Osteocyte (in vitro differentiated cells): ENCODE data around the gene BPIFB4. TPM values are rescaled to one million over a fixed set of nuclear protein-coding genes. Genes with fewer than 3 reads are reported as not detected.

Experiments
- DNase-seq: peaks from one replicate; pipeline ENCODE4 v3.0.0; 2021; ENCODE audit warnings: mixed read lengths; ENCODE audit not compliant: unreplicated experiment; ENCODE audit errors: extremely low spot score
- H3K27ac Mint-ChIP-seq: one replicate; pipeline ENCODE4 v1.8.0; 2021; ENCODE audit warnings: mild to moderate bottlenecking, mixed read lengths; ENCODE audit not compliant: unreplicated experiment
- H3K27me3 Mint-ChIP-seq: one replicate; pipeline ENCODE4 v1.8.0; 2021; ENCODE audit warnings: mixed read lengths; ENCODE audit not compliant: unreplicated experiment
- H3K36me3 Mint-ChIP-seq: one replicate; pipeline ENCODE4 v1.8.0; 2021; ENCODE audit warnings: mixed read lengths; ENCODE audit not compliant: unreplicated experiment
- H3K4me1 Mint-ChIP-seq: one replicate; pipeline ENCODE4 v1.8.0; 2021; ENCODE audit warnings: mixed read lengths; ENCODE audit not compliant: unreplicated experiment
- H3K4me3 Mint-ChIP-seq: one replicate; pipeline ENCODE4 v1.8.0; 2021; ENCODE audit warnings: mild to moderate bottlenecking, moderate library complexity, mixed read lengths; ENCODE audit not compliant: unreplicated experiment
- H3K9me3 Mint-ChIP-seq: one replicate; pipeline ENCODE4 v1.8.0; 2021; ENCODE audit warnings: mixed read lengths; ENCODE audit not compliant: unreplicated experiment
- total RNA-seq: library from RNA; stranded (reverse); gene quantifications from 2 replicates; pipeline ENCODE4 v1.2.1, GENCODE V29; 2021
- TF ChIP-seq, protein P1 (sequence below): fragments of 200-600 bp; sonication (generic); IDR thresholded peaks from 2 replicates; pipeline ENCODE4 v1.5.0; 2021; ENCODE audit warnings: antibody characterized with exemption, mild to moderate bottlenecking, moderate library complexity

Gene BPIFB4
- total RNA-seq, 1 donor from 2014 or later, result not detected

DNA sequence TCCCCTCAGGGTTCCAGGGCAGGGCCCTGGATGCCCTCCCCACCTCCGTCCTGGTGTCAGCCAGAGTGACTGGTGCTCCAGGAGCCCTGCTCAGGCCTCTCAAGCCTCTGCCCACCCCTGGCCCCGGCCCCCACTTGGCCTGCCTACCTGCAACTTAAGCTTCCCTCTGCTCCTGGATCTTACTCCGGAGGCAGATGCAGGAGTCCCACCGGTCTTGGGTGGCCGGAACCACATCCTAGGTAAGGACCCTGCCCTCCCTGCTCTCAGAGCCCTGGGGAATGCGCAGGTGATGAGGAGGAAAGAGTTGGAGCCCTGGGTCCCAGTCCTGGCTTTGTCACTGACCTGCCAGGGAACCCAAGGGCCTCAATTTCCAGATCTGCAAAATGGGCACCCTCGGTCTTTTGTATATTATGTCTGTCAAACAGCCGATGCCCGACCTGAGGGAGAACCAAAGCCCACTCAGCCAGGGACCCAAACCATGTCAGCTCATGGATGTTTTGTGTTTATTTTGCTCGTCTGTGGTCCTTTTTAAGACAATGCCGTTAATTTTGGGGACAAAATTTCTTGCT lies 54.0 kb downstream of the BPIFB4 start:
- Mint-ChIP-seq H3K4me1 (no peaks in the 10 kb centered on the region), H3K4me3 (no peak overlapping the region), H3K36me3 (no peaks in the 10 kb centered on the region), H3K9me3 (peaks cover 6% of the 10 kb centered on the region), H3K27me3 (peaks cover 6% of the 10 kb centered on the region), H3K27ac (no peak overlapping the region)
- DNase-seq, result no peak
- TF ChIP-seq, protein P1, sequence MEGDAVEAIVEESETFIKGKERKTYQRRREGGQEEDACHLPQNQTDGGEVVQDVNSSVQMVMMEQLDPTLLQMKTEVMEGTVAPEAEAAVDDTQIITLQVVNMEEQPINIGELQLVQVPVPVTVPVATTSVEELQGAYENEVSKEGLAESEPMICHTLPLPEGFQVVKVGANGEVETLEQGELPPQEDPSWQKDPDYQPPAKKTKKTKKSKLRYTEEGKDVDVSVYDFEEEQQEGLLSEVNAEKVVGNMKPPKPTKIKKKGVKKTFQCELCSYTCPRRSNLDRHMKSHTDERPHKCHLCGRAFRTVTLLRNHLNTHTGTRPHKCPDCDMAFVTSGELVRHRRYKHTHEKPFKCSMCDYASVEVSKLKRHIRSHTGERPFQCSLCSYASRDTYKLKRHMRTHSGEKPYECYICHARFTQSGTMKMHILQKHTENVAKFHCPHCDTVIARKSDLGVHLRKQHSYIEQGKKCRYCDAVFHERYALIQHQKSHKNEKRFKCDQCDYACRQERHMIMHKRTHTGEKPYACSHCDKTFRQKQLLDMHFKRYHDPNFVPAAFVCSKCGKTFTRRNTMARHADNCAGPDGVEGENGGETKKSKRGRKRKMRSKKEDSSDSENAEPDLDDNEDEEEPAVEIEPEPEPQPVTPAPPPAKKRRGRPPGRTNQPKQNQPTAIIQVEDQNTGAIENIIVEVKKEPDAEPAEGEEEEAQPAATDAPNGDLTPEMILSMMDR, result no peak

DNA sequence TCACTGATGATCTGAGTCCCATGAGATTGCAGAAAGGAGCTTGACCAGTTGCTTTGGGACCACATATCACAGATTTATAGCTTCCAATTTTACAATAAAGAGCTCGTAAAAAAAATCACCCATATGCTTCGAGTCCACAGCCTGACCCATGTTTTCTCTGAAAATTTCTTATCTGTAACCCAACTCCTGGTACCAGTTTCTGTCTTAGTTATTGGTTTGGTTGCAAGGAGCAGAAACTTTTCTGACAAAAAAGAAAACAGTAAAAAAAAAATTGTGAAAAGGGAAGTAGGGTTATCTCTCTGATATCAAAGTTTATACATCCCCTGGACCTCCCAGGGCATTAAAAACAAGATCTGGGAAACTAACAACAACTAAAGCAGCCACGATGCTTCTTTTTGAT lies 57.8 kb downstream of the BPIFB4 start:
- no peaks in the 10 kb centered on the region for H3K4me1 Mint-ChIP-seq
- peaks cover 4% of the 10 kb centered on the region for H3K27me3 Mint-ChIP-seq
- no peak overlapping the region for H3K27ac Mint-ChIP-seq
- TF ChIP-seq, protein P1, result no peak
- H3K4me3 Mint-ChIP-seq, result no peak overlapping the region
- H3K9me3 Mint-ChIP-seq, result peaks cover 6% of the 10 kb centered on the region
- no peak for DNase-seq
- H3K36me3 Mint-ChIP-seq, result no peaks in the 10 kb centered on the region

DNA sequence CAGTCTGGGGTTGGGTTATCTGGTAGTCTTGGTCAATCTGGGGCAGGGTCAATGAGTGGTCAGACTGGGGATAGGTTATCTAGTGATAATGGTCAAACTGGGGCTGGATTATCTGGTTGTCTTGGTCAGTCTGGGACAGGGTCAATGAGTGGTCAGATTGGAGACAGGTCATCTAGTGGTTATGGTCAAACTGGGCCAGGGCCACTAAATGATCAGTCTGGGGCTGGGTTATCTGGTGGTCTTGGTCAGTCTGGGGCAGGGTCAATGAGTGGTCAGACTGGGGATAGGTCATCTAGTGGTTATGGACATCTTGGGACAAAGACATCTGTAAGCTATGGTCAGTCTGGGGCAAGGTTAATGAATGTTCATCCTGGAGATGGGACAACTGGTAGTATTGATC lies 60.0 kb downstream of the BPIFB4 start:
- TF ChIP-seq, protein P1, result no peak
- Mint-ChIP-seq H3K4me1 (no peaks in the 10 kb centered on the region), H3K27me3 (peaks cover 11% of the 10 kb centered on the region), H3K36me3 (peaks cover 2% of the 10 kb centered on the region), H3K4me3 (no peak overlapping the region), H3K9me3 (peaks cover 20% of the 10 kb centered on the region), H3K27ac (no peak overlapping the region)
- no peak for DNase-seq

DNA sequence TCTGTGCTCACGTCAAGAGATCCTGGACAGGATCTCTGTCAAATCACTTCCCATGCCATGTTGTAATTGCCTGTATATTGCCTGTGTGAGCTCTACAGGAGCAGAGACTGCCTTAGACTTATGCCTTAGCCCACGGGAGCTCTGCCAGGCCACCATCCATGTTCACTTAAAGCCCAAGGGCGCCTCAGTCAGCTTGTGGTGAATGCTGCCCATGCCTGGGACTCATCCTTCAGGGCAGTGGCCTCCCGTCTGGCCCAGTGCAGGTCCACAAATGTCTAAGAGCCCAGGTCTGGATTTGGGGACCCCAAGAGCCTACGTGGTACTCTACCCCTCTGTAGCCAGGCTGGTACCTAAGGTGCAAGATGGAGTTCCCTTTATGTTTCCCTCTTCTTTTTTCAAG lies 66.1 kb downstream of the BPIFB4 start:
- H3K36me3 Mint-ChIP-seq, result peaks cover 2% of the 10 kb centered on the region
- no peak for DNase-seq
- peaks cover 16% of the 10 kb centered on the region for H3K27me3 Mint-ChIP-seq
- no peaks in the 10 kb centered on the region for H3K4me1 Mint-ChIP-seq
- H3K4me3 Mint-ChIP-seq, result no peak overlapping the region
- no peak overlapping the region for H3K27ac Mint-ChIP-seq
- H3K9me3 Mint-ChIP-seq, result peaks cover 13% of the 10 kb centered on the region
- TF ChIP-seq, protein P1, result no peak

DNA sequence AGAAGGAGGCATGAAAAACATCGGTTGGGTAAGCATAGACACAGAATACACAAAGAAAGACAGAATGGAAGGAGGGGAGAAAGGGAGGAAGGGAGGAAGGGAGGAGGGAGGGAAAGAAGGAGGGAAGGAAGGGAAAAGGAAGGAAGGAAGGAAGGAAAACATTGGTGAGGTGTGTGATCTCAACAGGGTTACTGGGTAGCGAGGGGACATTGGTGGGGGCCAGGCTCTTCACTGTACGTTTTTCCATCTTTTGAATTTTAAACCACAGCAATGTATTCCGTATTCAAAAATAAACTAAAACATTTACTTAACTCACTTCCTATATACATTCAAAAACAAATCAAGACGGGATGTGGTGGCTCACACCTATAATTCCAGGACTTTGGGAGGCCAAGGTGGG lies 67.9 kb downstream of the BPIFB4 start:
- H3K9me3 Mint-ChIP-seq, result peaks cover 13% of the 10 kb centered on the region
- no peak overlapping the region for H3K27ac Mint-ChIP-seq
- DNase-seq, result no peak
- TF ChIP-seq, protein P1, result no peak
- peaks cover 2% of the 10 kb centered on the region for H3K36me3 Mint-ChIP-seq
- no peak overlapping the region for H3K4me3 Mint-ChIP-seq
- peaks cover 14% of the 10 kb centered on the region for H3K27me3 Mint-ChIP-seq
- H3K4me1 Mint-ChIP-seq, result no peaks in the 10 kb centered on the region
